H9 (cell line): ENCODE results near the gene GATC. TPM values are rescaled to one million over a fixed set of nuclear protein-coding genes. Genes with fewer than 3 reads are reported as not detected.

ENCODE experiments used
- DNase-seq: peaks from one replicate; pipeline ENCODE4 v3.0.0-alpha.2; 2017
- H2AFZ ChIP-seq: one replicate; pipeline ENCODE4 v1.6.1; 2013; ENCODE audit warnings: mild to moderate bottlenecking, low read length, control low read depth, moderate library complexity
- H2AK5ac ChIP-seq: 2 replicates; pipeline ENCODE4 v1.6.1; 2013; ENCODE audit warnings: low read length, control low read depth, mixed read lengths; ENCODE audit not compliant: insufficient read length
- H2BK120ac ChIP-seq: one replicate; pipeline ENCODE4 v1.6.1; 2013; ENCODE audit warnings: low read depth, mild to moderate bottlenecking, low read length, control low read depth, inconsistent platforms; ENCODE audit not compliant: poor library complexity, severe bottlenecking
- H2BK12ac ChIP-seq: 2 replicates; pipeline ENCODE4 v1.6.1; 2013; ENCODE audit warnings: low read length, control low read depth, mixed read lengths, low read depth; ENCODE audit not compliant: insufficient read length
- H2BK15ac ChIP-seq: 2 replicates; pipeline ENCODE4 v1.6.1; 2013; ENCODE audit warnings: low read depth, low read length, control low read depth
- H2BK20ac ChIP-seq: one replicate; pipeline ENCODE4 v1.6.1; 2013; ENCODE audit warnings: low read depth, mild to moderate bottlenecking, low read length, control low read depth, inconsistent platforms; ENCODE audit not compliant: poor library complexity, severe bottlenecking
- H2BK5ac ChIP-seq: 2 replicates; pipeline ENCODE4 v1.6.1; 2013; ENCODE audit warnings: low read length, control low read depth, mixed read lengths; ENCODE audit not compliant: insufficient read length
- H3K14ac ChIP-seq: 2 replicates; pipeline ENCODE4 v1.6.1; 2013; ENCODE audit warnings: low read length, control low read depth; ENCODE audit not compliant: insufficient read depth
- H3K18ac ChIP-seq: 2 replicates; pipeline ENCODE4 v1.6.1; 2013; ENCODE audit warnings: low read depth, mild to moderate bottlenecking, mixed read lengths, low read length, control low read depth; ENCODE audit not compliant: insufficient read length
- H3K23ac ChIP-seq: 2 replicates; pipeline ENCODE4 v1.6.1; 2013; ENCODE audit warnings: low read length, control low read depth, mixed read lengths, low read depth; ENCODE audit not compliant: insufficient read length
- H3K23me2 ChIP-seq: 2 replicates; pipeline ENCODE4 v1.6.1; 2013; ENCODE audit warnings: low read depth, mild to moderate bottlenecking, mixed read lengths, low read length, control low read depth; ENCODE audit not compliant: insufficient read length, poor library complexity, severe bottlenecking
- H3K27ac ChIP-seq: 2 replicates; pipeline ENCODE4 v1.5.1; 2013; ENCODE audit warnings: low read length, control low read depth, mixed read lengths, low read depth; ENCODE audit not compliant: insufficient read length
- H3K27me3 ChIP-seq: 2 replicates; pipeline ENCODE4 v1.6.1; 2013; ENCODE audit warnings: low read length, control low read depth, inconsistent platforms; ENCODE audit not compliant: insufficient read depth
- H3K4ac ChIP-seq: 2 replicates; pipeline ENCODE4 v1.6.1; 2013; ENCODE audit warnings: low read depth, mild to moderate bottlenecking, control low read depth, inconsistent platforms, low read length, moderate library complexity
- H3K4me1 ChIP-seq: 2 replicates; pipeline ENCODE4 v1.6.1; 2013; ENCODE audit warnings: low read length, control low read depth, inconsistent platforms; ENCODE audit not compliant: insufficient read depth
- H3K4me2 ChIP-seq: 2 replicates; pipeline ENCODE4 v1.6.1; 2013; ENCODE audit warnings: low read length, control low read depth, mixed read lengths; ENCODE audit not compliant: insufficient read length, insufficient read depth
- H3K56ac ChIP-seq: 2 replicates; pipeline ENCODE4 v1.6.1; 2013; ENCODE audit warnings: low read depth, mild to moderate bottlenecking, mixed read lengths, low read length, control low read depth; ENCODE audit not compliant: insufficient read length
- H3K79me1 ChIP-seq: 2 replicates; pipeline ENCODE4 v1.6.1; 2013; ENCODE audit warnings: low read depth, mild to moderate bottlenecking, moderate library complexity, low read length, control low read depth, inconsistent platforms; ENCODE audit not compliant: insufficient read depth, poor library complexity, severe bottlenecking
- H3K79me2 ChIP-seq: 2 replicates; pipeline ENCODE4 v1.6.1; 2013; ENCODE audit warnings: low read length, control low read depth, inconsistent platforms; ENCODE audit not compliant: insufficient read depth
- H3K9ac ChIP-seq: 2 replicates; pipeline ENCODE4 v1.6.1; 2013; ENCODE audit warnings: low read length, control low read depth, mixed read lengths; ENCODE audit not compliant: insufficient read length; ENCODE audit errors: extremely low read depth
- H3K9me3 ChIP-seq: one replicate; pipeline ENCODE4 v1.6.1; 2013; ENCODE audit warnings: low read depth, low read length, inconsistent platforms; ENCODE audit not compliant: control insufficient read depth
- H3T11ph ChIP-seq: one replicate; pipeline ENCODE4 v1.6.1; 2013; ENCODE audit warnings: mild to moderate bottlenecking, low read length, control low read depth, inconsistent platforms
- H4K20me1 ChIP-seq: one replicate; pipeline ENCODE4 v1.6.1; 2013; ENCODE audit not compliant: control insufficient read depth, insufficient read length, insufficient read depth
- H4K5ac ChIP-seq: 2 replicates; pipeline ENCODE4 v1.6.1; 2013; ENCODE audit warnings: low read depth, mild to moderate bottlenecking, mixed read lengths, low read length, control low read depth; ENCODE audit not compliant: insufficient read length
- H4K8ac ChIP-seq: replicated peaks from 2 replicates; pipeline ENCODE4 v1.6.1; 2013; ENCODE audit warnings: low read length, control low read depth, mixed read lengths, low read depth; ENCODE audit not compliant: insufficient read length
- H4K91ac ChIP-seq: 2 replicates; pipeline ENCODE4 v1.6.1; 2013; ENCODE audit warnings: low read depth, mild to moderate bottlenecking, moderate library complexity, mixed read lengths, low read length, control low read depth; ENCODE audit not compliant: insufficient read length
- H3K27ac Mint-ChIP-seq, 3 experiments: 2 replicates in 2 of 3; 3 replicates in 1 of 3; pipeline ENCODE4 v1.8.0; 2020 to 2021; ENCODE audit warnings: mixed read lengths in 3 of 3, mild to moderate bottlenecking in 1 of 3, moderate library complexity in 1 of 3
- H3K27me3 Mint-ChIP-seq: 2 replicates; pipeline ENCODE4 v1.8.0; 2021; ENCODE audit warnings: low read depth, mild to moderate bottlenecking, moderate library complexity, mixed read lengths
- H3K36me3 Mint-ChIP-seq, 3 experiments: 2 replicates in 2 of 3; 3 replicates in 1 of 3; pipeline ENCODE4 v1.8.0; 2020 to 2021; ENCODE audit warnings: low read depth in 3 of 3, mixed read lengths in 3 of 3; ENCODE audit not compliant: insufficient read depth in 1 of 3
- H3K4me1 Mint-ChIP-seq, 2 experiments: 2 replicates each; pipeline ENCODE4 v1.8.0; 2020; ENCODE audit warnings: mixed read lengths in 2 of 2
- H3K4me3 Mint-ChIP-seq, 2 experiments: 2 replicates in 1 of 2; 3 replicates in 1 of 2; pipeline ENCODE4 v1.8.0; 2020 to 2021; ENCODE audit warnings: mild to moderate bottlenecking in 2 of 2, mixed read lengths in 2 of 2, moderate library complexity in 1 of 2
- H3K9me3 Mint-ChIP-seq, 2 experiments: 2 replicates in 1 of 2; 3 replicates in 1 of 2; pipeline ENCODE4 v1.8.0; 2020; ENCODE audit warnings: mild to moderate bottlenecking in 2 of 2, mixed read lengths in 2 of 2, moderate library complexity in 1 of 2
- WGBS: extraction: QIAGEN DNeasy Blood & Tissue Kit; methylation state at CpG from one replicate; pipeline ENCODE4 v1.1.7; 2013; ENCODE audit warnings: missing lambda C conversion rate, low lambda C conversion rate, mixed read lengths; ENCODE audit not compliant: insufficient read length; ENCODE audit errors: extremely low coverage; 5-methylcytosine and 5-hydroxymethylcytosine counted together
- total RNA-seq: library from RNA; stranded (reverse); gene quantifications from 2 replicates; pipeline ENCODE4 v1.2.1, GENCODE V29; 2021
- TF ChIP-seq, protein P1 (sequence below): fragments of 200-600 bp; sonication (generic); conservative IDR thresholded peaks from 3 replicates; pipeline ENCODE4 v1.8.0; 2021; ENCODE audit warnings: antibody characterized with exemption, mild to moderate bottlenecking

The GATC gene
- total RNA-seq, 1 experiment from 2014 or later = 25.9 TPM

DNA sequence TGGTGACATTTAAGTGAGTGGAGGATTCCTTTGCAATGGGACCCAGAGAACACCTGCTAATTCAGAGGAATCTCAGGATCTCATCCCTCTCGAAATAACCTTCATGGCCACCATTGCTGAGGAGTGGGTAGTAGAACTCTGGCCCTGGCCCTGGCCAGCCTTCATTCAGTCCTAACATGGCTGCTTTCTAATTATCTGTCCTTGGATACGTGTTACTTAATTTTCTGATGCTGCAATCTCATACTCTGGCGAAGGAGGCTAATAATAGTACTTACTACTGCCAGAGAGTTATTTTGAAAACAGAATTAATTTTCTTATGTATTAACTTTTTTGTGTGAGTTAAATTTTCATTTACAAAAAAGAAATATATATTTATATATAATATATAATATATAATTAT lies 20.4 kb upstream of the GATC start:
- WGBS = no CpG with 5 or more reads among the region's 3 CpGs
- Histone ChIP-seq H2AK5ac (no peak overlapping the region), H3K79me2 (no peaks in the 10 kb centered on the region), H2BK5ac (no peak overlapping the region), H3K27me3 (no peaks in the 10 kb centered on the region), H2BK20ac (no peak overlapping the region), H3K23ac (no peak overlapping the region), H2BK120ac (no peak overlapping the region), H2AFZ (no peak overlapping the region), H4K20me1 (no peaks in the 10 kb centered on the region), H4K91ac (no peak overlapping the region), H3K14ac (no peak overlapping the region), H3K27ac (no peak overlapping the region), H4K5ac (no peak overlapping the region), H2BK12ac (no peak overlapping the region), H3K79me1 (no peaks in the 10 kb centered on the region), H4K8ac (no peak overlapping the region), H3K4ac (no peak overlapping the region), H2BK15ac (no peak overlapping the region), H3T11ph (no peak overlapping the region), H3K4me1 (no peaks in the 10 kb centered on the region; the same call in 1 of the 2 replicates), H3K23me2 (no peaks in the 10 kb centered on the region), H3K18ac (no peak overlapping the region), H3K4me2 (no peak overlapping the region), H3K9ac (no peak overlapping the region), H3K56ac (no peak overlapping the region), H3K9me3 (no peaks in the 10 kb centered on the region)
- no peaks in the 10 kb centered on the region for H3K9me3 Mint-ChIP-seq
- no peak for DNase-seq
- no peaks in the 10 kb centered on the region for H3K36me3 Mint-ChIP-seq
- peaks cover 23 to 26% of the 10 kb centered on the region in 2 experiments for H3K4me1 Mint-ChIP-seq
- H3K27ac Mint-ChIP-seq = no peak overlapping the region; a peak in 1 of 7 replicates
- peaks cover 4% of the 10 kb centered on the region for H3K27me3 Mint-ChIP-seq
- TF ChIP-seq, protein P1, sequence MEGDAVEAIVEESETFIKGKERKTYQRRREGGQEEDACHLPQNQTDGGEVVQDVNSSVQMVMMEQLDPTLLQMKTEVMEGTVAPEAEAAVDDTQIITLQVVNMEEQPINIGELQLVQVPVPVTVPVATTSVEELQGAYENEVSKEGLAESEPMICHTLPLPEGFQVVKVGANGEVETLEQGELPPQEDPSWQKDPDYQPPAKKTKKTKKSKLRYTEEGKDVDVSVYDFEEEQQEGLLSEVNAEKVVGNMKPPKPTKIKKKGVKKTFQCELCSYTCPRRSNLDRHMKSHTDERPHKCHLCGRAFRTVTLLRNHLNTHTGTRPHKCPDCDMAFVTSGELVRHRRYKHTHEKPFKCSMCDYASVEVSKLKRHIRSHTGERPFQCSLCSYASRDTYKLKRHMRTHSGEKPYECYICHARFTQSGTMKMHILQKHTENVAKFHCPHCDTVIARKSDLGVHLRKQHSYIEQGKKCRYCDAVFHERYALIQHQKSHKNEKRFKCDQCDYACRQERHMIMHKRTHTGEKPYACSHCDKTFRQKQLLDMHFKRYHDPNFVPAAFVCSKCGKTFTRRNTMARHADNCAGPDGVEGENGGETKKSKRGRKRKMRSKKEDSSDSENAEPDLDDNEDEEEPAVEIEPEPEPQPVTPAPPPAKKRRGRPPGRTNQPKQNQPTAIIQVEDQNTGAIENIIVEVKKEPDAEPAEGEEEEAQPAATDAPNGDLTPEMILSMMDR = no peak
- no peak overlapping the region; a peak in 1 of 5 replicates for H3K4me3 Mint-ChIP-seq
